K562 (cell line): ENCODE measurements around the gene FBXW8. TPM values are rescaled to one million over a fixed set of nuclear protein-coding genes. Genes with fewer than 3 reads are reported as not detected.

Experiments used
- DPF2 ChIP-seq: fragments of 450-650 bp; IDR thresholded peaks from 2 replicates; pipeline ENCODE4 v1.6.1; 2016
- KLF10 ChIP-seq: fragments of 250-450 bp; sonication (Bioruptor Pico); IDR thresholded peaks from 2 replicates; pipeline ENCODE4 v1.6.1; 2021; ENCODE audit warnings: matching md5 sums
- RFX5 ChIP-seq: IDR thresholded peaks from 2 replicates; pipeline ENCODE4 v1.6.1; 2011; ENCODE audit warnings: low read depth, mild to moderate bottlenecking, improper control_type of control experiment, low read length
- ZNF197 ChIP-seq: fragments of 200-800 bp; sonication (Bioruptor generic); IDR thresholded peaks from 2 replicates; pipeline ENCODE4 v1.6.1; 2016; ENCODE audit warnings: low read depth, missing genetic modification characterization, missing compliant biosample characterization
- polyA plus RNA-seq, 8 experiments: library from polyadenylated mRNA; depleted of rRNA in 4 of 8; stranded (reverse) in 5 of 8; unstranded in 3 of 8; fragments of >200 nt; fragmentation: Nextera tagmentation in 2 of 8; fragmentation: Illumina TruSeq in 1 of 8; extraction: Ambion mirVana in 2 of 8; extraction: Trizol in 1 of 8; gene quantifications; 2 replicates each; pipeline versions ENCODE4 v1.2.1 to v1.2.3, GENCODE V29; 2011 to 2014; ENCODE audit warnings: inconsistent platforms in 1 of 8, missing spikeins in 1 of 8
- total RNA-seq, 7 experiments: library from RNA; depleted of rRNA in 6 of 7; stranded (reverse); fragments of >200 nt in 6 of 7; fragmentation: Illumina TruSeq in 2 of 7; extraction: Trizol in 2 of 7; gene quantifications; 2 replicates each; pipeline versions ENCODE4 v1.2.1 to v1.2.3, GENCODE V29; 2011 to 2021; ENCODE audit warnings: low replicate concordance in 1 of 7
- TF ChIP-seq, protein P1 (sequence below): fragments of 200-600 bp; sonication (generic); IDR thresholded peaks from one replicate; pipeline ENCODE4 v1.6.1; 2012; ENCODE audit warnings: mild to moderate bottlenecking, low read depth, low read length, inconsistent platforms
- TF ChIP-seq, protein P2 (sequence below), 3 experiments: fragments of 200-800 bp in 1 of 3; fragments of 250-450 bp in 1 of 3; fragments of 450-650 bp in 1 of 3; sonication (Bioruptor Pico) in 1 of 3; sonication (Bioruptor generic) in 1 of 3; formaldehyde crosslinking in 1 of 3; IDR thresholded peaks; 2 replicates each; pipeline versions ENCODE4 v1.6.1 to v1.8.0; 2016 to 2022; ENCODE audit warnings: mild to moderate bottlenecking in 2 of 3, missing genetic modification characterization in 2 of 3, missing compliant biosample characterization in 1 of 3, moderate library complexity in 1 of 3
- TF ChIP-seq, protein P3 (sequence below), 3 experiments: fragments of 200-800 bp in 1 of 3; sonication (Bioruptor generic) in 1 of 3; sonication (generic) in 1 of 3; formaldehyde crosslinking in 1 of 3; IDR thresholded peaks; 2 replicates each; pipeline versions ENCODE4 v1.6.1 to v1.8.0; 2016 to 2022; ENCODE audit warnings: mild to moderate bottlenecking in 2 of 3, missing compliant biosample characterization in 2 of 3, missing genetic modification characterization in 2 of 3, missing genetic modification reagents in 1 of 3
- TF ChIP-seq, protein P4 (sequence below): fragments of 450-650 bp; formaldehyde crosslinking; IDR thresholded peaks from 2 replicates; pipeline ENCODE4 v1.4.0; 2020; ENCODE audit warnings: mild to moderate bottlenecking, moderate library complexity

Gene FBXW8
- total and polyA plus RNA-seq, 9 of the 15 experiments (the other 6 are each of a cell fraction or from before 2014, with no cell fraction given), result 0.58 to 8.3 (median 4.4) TPM

DNA sequence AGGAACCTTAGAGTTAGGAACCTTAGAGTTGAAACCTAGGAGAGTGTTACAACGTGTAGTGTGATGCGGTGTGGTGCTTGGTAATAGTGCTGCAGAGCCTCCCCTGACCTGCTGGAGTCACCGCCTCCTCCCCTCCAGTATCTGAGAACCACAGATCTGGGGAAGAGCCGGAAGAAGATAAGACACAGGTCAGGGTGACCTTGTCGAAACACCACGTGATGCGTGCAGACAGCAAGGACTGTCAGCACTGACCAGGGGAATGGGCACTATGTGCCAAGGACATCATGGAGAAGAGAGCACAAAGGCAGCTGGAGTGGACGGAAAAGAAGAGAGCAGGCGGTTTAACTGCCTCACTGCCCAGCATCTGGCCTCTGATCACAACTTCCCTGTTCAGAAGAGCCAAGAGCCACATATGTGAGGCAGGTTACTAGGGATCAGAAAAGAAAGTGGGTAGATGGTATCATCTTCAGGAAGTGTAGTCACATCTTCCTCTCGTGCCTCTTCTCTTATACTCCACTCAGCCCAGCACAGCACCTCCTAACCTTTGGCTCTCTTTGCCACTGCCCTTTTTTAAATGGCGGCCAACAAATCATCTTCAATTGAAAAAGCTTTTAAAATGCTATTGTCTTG, 94.8 kb downstream of the FBXW8 start (continued):
- TF ChIP-seq, protein P1, sequence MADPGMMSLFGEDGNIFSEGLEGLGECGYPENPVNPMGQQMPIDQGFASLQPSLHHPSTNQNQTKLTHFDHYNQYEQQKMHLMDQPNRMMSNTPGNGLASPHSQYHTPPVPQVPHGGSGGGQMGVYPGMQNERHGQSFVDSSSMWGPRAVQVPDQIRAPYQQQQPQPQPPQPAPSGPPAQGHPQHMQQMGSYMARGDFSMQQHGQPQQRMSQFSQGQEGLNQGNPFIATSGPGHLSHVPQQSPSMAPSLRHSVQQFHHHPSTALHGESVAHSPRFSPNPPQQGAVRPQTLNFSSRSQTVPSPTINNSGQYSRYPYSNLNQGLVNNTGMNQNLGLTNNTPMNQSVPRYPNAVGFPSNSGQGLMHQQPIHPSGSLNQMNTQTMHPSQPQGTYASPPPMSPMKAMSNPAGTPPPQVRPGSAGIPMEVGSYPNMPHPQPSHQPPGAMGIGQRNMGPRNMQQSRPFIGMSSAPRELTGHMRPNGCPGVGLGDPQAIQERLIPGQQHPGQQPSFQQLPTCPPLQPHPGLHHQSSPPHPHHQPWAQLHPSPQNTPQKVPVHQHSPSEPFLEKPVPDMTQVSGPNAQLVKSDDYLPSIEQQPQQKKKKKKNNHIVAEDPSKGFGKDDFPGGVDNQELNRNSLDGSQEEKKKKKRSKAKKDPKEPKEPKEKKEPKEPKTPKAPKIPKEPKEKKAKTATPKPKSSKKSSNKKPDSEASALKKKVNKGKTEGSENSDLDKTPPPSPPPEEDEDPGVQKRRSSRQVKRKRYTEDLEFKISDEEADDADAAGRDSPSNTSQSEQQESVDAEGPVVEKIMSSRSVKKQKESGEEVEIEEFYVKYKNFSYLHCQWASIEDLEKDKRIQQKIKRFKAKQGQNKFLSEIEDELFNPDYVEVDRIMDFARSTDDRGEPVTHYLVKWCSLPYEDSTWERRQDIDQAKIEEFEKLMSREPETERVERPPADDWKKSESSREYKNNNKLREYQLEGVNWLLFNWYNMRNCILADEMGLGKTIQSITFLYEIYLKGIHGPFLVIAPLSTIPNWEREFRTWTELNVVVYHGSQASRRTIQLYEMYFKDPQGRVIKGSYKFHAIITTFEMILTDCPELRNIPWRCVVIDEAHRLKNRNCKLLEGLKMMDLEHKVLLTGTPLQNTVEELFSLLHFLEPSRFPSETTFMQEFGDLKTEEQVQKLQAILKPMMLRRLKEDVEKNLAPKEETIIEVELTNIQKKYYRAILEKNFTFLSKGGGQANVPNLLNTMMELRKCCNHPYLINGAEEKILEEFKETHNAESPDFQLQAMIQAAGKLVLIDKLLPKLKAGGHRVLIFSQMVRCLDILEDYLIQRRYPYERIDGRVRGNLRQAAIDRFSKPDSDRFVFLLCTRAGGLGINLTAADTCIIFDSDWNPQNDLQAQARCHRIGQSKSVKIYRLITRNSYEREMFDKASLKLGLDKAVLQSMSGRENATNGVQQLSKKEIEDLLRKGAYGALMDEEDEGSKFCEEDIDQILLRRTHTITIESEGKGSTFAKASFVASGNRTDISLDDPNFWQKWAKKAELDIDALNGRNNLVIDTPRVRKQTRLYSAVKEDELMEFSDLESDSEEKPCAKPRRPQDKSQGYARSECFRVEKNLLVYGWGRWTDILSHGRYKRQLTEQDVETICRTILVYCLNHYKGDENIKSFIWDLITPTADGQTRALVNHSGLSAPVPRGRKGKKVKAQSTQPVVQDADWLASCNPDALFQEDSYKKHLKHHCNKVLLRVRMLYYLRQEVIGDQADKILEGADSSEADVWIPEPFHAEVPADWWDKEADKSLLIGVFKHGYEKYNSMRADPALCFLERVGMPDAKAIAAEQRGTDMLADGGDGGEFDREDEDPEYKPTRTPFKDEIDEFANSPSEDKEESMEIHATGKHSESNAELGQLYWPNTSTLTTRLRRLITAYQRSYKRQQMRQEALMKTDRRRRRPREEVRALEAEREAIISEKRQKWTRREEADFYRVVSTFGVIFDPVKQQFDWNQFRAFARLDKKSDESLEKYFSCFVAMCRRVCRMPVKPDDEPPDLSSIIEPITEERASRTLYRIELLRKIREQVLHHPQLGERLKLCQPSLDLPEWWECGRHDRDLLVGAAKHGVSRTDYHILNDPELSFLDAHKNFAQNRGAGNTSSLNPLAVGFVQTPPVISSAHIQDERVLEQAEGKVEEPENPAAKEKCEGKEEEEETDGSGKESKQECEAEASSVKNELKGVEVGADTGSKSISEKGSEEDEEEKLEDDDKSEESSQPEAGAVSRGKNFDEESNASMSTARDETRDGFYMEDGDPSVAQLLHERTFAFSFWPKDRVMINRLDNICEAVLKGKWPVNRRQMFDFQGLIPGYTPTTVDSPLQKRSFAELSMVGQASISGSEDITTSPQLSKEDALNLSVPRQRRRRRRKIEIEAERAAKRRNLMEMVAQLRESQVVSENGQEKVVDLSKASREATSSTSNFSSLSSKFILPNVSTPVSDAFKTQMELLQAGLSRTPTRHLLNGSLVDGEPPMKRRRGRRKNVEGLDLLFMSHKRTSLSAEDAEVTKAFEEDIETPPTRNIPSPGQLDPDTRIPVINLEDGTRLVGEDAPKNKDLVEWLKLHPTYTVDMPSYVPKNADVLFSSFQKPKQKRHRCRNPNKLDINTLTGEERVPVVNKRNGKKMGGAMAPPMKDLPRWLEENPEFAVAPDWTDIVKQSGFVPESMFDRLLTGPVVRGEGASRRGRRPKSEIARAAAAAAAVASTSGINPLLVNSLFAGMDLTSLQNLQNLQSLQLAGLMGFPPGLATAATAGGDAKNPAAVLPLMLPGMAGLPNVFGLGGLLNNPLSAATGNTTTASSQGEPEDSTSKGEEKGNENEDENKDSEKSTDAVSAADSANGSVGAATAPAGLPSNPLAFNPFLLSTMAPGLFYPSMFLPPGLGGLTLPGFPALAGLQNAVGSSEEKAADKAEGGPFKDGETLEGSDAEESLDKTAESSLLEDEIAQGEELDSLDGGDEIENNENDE, result no peak
- TF ChIP-seq, protein P2, sequence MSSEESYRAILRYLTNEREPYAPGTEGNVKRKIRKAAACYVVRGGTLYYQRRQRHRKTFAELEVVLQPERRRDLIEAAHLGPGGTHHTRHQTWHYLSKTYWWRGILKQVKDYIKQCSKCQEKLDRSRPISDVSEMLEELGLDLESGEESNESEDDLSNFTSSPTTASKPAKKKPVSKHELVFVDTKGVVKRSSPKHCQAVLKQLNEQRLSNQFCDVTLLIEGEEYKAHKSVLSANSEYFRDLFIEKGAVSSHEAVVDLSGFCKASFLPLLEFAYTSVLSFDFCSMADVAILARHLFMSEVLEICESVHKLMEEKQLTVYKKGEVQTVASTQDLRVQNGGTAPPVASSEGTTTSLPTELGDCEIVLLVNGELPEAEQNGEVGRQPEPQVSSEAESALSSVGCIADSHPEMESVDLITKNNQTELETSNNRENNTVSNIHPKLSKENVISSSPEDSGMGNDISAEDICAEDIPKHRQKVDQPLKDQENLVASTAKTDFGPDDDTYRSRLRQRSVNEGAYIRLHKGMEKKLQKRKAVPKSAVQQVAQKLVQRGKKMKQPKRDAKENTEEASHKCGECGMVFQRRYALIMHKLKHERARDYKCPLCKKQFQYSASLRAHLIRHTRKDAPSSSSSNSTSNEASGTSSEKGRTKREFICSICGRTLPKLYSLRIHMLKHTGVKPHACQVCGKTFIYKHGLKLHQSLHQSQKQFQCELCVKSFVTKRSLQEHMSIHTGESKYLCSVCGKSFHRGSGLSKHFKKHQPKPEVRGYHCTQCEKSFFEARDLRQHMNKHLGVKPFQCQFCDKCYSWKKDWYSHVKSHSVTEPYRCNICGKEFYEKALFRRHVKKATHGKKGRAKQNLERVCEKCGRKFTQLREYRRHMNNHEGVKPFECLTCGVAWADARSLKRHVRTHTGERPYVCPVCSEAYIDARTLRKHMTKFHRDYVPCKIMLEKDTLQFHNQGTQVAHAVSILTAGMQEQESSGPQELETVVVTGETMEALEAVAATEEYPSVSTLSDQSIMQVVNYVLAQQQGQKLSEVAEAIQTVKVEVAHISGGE (CRISPR knock-in tag; IDR thresholded peaks at IDR 0.05), result no peak
- TF ChIP-seq, protein P3, sequence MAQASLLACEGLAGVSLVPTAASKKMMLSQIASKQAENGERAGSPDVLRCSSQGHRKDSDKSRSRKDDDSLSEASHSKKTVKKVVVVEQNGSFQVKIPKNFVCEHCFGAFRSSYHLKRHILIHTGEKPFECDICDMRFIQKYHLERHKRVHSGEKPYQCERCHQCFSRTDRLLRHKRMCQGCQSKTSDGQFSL (CRISPR knock-in tag; IDR thresholded peaks at IDR 0.05), result no peak
- TF ChIP-seq, protein P3 (tag; IDR thresholded peaks at IDR 0.05), result no peak
- TF ChIP-seq, protein P4, sequence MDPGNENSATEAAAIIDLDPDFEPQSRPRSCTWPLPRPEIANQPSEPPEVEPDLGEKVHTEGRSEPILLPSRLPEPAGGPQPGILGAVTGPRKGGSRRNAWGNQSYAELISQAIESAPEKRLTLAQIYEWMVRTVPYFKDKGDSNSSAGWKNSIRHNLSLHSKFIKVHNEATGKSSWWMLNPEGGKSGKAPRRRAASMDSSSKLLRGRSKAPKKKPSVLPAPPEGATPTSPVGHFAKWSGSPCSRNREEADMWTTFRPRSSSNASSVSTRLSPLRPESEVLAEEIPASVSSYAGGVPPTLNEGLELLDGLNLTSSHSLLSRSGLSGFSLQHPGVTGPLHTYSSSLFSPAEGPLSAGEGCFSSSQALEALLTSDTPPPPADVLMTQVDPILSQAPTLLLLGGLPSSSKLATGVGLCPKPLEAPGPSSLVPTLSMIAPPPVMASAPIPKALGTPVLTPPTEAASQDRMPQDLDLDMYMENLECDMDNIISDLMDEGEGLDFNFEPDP (CRISPR knock-in tag), result no peak
- TF ChIP-seq ZNF197 (CRISPR knock-in tag) (0 out of 2 replicates have a peak, but pooled peaks have one; percentile 60), RFX5 (no peak), DPF2 (peak; percentile 79), KLF10 (CRISPR knock-in tag) (no peak)
